Transverse colon (tissue), 4 donors: ENCODE measurements around the gene MAP2K6.

ENCODE experiments used
- POLR2A ChIP-seq: fragments of 450-650 bp; IDR thresholded peaks from one replicate; pipeline ENCODE4 v1.6.1; 2016; ENCODE audit warnings: antibody characterized with exemption, mild to moderate bottlenecking, moderate library complexity
- POLR2AphosphoS5 ChIP-seq, 3 donors: sonication (generic); formaldehyde crosslinking; IDR thresholded peaks; one replicate each; pipeline ENCODE4 v1.6.1; 2016; ENCODE audit warnings: antibody characterized with exemption in 3 of 3
- TF ChIP-seq, protein P1 (sequence below), 5 experiments: fragments of 200-600 bp in 3 of 5; fragments of 450-650 bp in 2 of 5; sonication (generic) in 3 of 5; IDR thresholded peaks; 1 replicate in 2 of 5; 2 replicates in 3 of 5; pipeline ENCODE4 v1.5.1; 2016 to 2017; ENCODE audit warnings: antibody characterized with exemption in 5 of 5, inconsistent platforms in 3 of 5, mild to moderate bottlenecking in 2 of 5, moderate library complexity in 1 of 5

- TF ChIP-seq, protein P1, sequence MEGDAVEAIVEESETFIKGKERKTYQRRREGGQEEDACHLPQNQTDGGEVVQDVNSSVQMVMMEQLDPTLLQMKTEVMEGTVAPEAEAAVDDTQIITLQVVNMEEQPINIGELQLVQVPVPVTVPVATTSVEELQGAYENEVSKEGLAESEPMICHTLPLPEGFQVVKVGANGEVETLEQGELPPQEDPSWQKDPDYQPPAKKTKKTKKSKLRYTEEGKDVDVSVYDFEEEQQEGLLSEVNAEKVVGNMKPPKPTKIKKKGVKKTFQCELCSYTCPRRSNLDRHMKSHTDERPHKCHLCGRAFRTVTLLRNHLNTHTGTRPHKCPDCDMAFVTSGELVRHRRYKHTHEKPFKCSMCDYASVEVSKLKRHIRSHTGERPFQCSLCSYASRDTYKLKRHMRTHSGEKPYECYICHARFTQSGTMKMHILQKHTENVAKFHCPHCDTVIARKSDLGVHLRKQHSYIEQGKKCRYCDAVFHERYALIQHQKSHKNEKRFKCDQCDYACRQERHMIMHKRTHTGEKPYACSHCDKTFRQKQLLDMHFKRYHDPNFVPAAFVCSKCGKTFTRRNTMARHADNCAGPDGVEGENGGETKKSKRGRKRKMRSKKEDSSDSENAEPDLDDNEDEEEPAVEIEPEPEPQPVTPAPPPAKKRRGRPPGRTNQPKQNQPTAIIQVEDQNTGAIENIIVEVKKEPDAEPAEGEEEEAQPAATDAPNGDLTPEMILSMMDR (IDR thresholded peaks at IDR 0.05) = no peak
- TF ChIP-seq POLR2AphosphoS5 (IDR thresholded peaks at IDR 0.05) (no peak), POLR2A (no peak)
These were observed 133.4 kb downstream of the MAP2K6 start for GRCh38 chr17:69547947-69548346.
